Measurements from ENCODE around the gene RREB1. TPM values are rescaled to one million over a fixed set of nuclear protein-coding genes. Genes with fewer than 3 reads are reported as not detected.
"Not testable (repeated sequence)": the region's sequence is repeated elsewhere in the genome, so short reads cannot be mapped to it uniquely, and the experiment has no call there.

The RREB1 gene
- polyA plus RNA-seq, 1 donor from 2014 or later, result not detected

DNA sequence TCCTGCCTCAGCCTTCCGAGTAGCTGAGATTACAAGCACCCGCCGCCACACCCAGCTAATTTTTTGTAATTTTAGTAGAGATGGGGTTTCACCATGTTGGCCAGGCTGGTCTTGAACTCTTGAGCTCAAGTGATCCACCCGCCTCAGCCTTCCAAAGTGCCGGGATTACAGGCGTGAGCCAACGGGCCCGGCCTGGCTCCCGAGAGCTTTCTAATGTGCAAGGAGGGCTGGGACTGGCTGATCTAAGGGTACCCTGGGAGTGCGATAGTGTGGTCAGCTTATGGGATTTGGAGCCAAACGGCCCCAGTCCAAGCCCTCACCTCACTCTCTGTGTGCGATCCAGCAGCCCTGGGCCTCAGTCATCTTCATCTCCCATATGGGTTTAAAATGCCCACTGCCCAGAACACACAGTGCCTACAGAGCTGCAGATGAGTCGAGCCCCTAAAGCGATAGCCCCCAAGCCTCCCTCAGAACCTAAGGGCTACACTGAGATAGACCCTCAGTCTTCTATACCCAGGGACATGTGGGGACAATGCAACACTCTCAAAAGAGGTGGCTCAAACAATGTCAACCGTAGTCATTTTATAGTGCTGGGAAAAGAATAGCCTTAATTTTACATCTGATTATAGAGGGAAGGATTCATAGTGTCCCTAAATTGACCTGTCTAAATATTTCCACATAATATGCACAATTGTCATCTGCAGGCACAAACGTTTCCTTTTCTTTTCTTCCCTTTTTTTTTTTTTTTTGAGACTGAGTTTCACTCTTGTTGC is 155.2 kb downstream of the RREB1 start:
- H3K27ac ChIP-seq (ENCODE audit: low read length), result no peak overlapping the region
- H3K36me3 ChIP-seq (ENCODE audit: insufficient read depth, low read length), result no peaks in the 10 kb centered on the region
- no peak overlapping the region for H3K9ac ChIP-seq (ENCODE audit: low read length)
- H3K4me2 ChIP-seq (ENCODE audit: low read length), result no peak overlapping the region
- H3K79me2 ChIP-seq (replicated peaks; ENCODE audit: insufficient read depth, low read length), result no peaks in the 10 kb centered on the region
- peaks cover 5% of the 10 kb centered on the region for H3K9me3 ChIP-seq (ENCODE audit: low read length)
- H3K27me3 ChIP-seq (ENCODE audit: insufficient read depth, low read depth, low read length), result no peaks in the 10 kb centered on the region
- no peaks in the 10 kb centered on the region for H4K20me1 ChIP-seq (ENCODE audit: insufficient read depth)
- TF ChIP-seq MXI1 (conservative IDR thresholded peaks at IDR 0.05; ENCODE audit: poor library complexity, severe bottlenecking) (no peak), POLR2AphosphoS5 (IDR thresholded peaks at IDR 0.05) (no peak), SMC3 (conservative IDR thresholded peaks at IDR 0.05; ENCODE audit: poor library complexity) (no peak), RAD21 (conservative IDR thresholded peaks at IDR 0.05) (no peak), EZH2 (IDR thresholded peaks at IDR 0.05; ENCODE audit: borderline replicate concordance, insufficient read depth, low read length, poor library complexity, severe bottlenecking) (no peak), EP300 (conservative IDR thresholded peaks at IDR 0.05; ENCODE audit: poor library complexity, severe bottlenecking) (no peak), TAF1 (IDR thresholded peaks at IDR 0.05; ENCODE audit: low read depth) (no peak)
- TF ChIP-seq, protein P1, sequence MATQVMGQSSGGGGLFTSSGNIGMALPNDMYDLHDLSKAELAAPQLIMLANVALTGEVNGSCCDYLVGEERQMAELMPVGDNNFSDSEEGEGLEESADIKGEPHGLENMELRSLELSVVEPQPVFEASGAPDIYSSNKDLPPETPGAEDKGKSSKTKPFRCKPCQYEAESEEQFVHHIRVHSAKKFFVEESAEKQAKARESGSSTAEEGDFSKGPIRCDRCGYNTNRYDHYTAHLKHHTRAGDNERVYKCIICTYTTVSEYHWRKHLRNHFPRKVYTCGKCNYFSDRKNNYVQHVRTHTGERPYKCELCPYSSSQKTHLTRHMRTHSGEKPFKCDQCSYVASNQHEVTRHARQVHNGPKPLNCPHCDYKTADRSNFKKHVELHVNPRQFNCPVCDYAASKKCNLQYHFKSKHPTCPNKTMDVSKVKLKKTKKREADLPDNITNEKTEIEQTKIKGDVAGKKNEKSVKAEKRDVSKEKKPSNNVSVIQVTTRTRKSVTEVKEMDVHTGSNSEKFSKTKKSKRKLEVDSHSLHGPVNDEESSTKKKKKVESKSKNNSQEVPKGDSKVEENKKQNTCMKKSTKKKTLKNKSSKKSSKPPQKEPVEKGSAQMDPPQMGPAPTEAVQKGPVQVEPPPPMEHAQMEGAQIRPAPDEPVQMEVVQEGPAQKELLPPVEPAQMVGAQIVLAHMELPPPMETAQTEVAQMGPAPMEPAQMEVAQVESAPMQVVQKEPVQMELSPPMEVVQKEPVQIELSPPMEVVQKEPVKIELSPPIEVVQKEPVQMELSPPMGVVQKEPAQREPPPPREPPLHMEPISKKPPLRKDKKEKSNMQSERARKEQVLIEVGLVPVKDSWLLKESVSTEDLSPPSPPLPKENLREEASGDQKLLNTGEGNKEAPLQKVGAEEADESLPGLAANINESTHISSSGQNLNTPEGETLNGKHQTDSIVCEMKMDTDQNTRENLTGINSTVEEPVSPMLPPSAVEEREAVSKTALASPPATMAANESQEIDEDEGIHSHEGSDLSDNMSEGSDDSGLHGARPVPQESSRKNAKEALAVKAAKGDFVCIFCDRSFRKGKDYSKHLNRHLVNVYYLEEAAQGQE (IDR thresholded peaks at IDR 0.05; ENCODE audit: borderline replicate concordance), result no peak
- TF ChIP-seq, protein P2, sequence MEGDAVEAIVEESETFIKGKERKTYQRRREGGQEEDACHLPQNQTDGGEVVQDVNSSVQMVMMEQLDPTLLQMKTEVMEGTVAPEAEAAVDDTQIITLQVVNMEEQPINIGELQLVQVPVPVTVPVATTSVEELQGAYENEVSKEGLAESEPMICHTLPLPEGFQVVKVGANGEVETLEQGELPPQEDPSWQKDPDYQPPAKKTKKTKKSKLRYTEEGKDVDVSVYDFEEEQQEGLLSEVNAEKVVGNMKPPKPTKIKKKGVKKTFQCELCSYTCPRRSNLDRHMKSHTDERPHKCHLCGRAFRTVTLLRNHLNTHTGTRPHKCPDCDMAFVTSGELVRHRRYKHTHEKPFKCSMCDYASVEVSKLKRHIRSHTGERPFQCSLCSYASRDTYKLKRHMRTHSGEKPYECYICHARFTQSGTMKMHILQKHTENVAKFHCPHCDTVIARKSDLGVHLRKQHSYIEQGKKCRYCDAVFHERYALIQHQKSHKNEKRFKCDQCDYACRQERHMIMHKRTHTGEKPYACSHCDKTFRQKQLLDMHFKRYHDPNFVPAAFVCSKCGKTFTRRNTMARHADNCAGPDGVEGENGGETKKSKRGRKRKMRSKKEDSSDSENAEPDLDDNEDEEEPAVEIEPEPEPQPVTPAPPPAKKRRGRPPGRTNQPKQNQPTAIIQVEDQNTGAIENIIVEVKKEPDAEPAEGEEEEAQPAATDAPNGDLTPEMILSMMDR (IDR thresholded peaks at IDR 0.05; ENCODE audit: poor library complexity, severe bottlenecking), result no peak
- H2AFZ ChIP-seq (ENCODE audit: low read depth, low read length), result no peak overlapping the region
- H3K4me3 ChIP-seq (ENCODE audit: low read length), result no peak overlapping the region
- no peaks in the 10 kb centered on the region for H3F3A ChIP-seq (ENCODE audit: insufficient read depth, low read length, poor library complexity, severe bottlenecking)
- H3K9me2 ChIP-seq (ENCODE audit: insufficient read depth, low read length), result no peaks in the 10 kb centered on the region

DNA sequence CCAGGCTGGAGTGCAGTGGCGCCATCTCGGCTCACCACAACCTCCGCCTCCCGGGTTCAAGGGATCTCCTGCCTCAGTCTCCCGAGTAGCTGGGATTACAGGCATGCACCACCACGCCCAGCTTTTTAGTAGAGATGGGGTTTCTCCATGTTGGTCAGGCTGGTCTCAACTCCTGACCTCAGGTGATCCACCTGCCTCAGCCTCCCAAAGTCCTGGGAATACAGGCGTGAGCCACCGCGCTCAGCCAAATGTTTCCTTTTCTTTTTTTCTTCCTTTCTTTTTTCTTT is 155.7 kb downstream of the RREB1 start:
- not testable (repeated sequence) for H3K36me3 ChIP-seq (ENCODE audit: insufficient read depth, low read length); H3K27me3 ChIP-seq (ENCODE audit: insufficient read depth, low read depth, low read length); H3F3A ChIP-seq (ENCODE audit: insufficient read depth, low read length, poor library complexity, severe bottlenecking); H3K9ac ChIP-seq (ENCODE audit: low read length); H3K79me2 ChIP-seq (replicated peaks; ENCODE audit: insufficient read depth, low read length); H3K9me2 ChIP-seq (ENCODE audit: insufficient read depth, low read length); H4K20me1 ChIP-seq (ENCODE audit: insufficient read depth); H3K9me3 ChIP-seq (ENCODE audit: low read length); H3K27ac ChIP-seq (ENCODE audit: low read length); H3K4me2 ChIP-seq (ENCODE audit: low read length); H2AFZ ChIP-seq (ENCODE audit: low read depth, low read length); H3K4me3 ChIP-seq (ENCODE audit: low read length)
